OCI-LY7 (cell line): Measurements from ENCODE around the gene TUBGCP6. TPM values are rescaled to one million over a fixed set of nuclear protein-coding genes. Genes with fewer than 3 reads are reported as not detected.

ENCODE experiments used
- BruUV-seq: library from RNA; stranded (reverse); fragments of 400-500 nt; replicated peaks from 2 replicates; lab custom pipeline; 2021; lab: Mats Ljungman, UMichigan
- CTCF ChIA-PET: fragments of 300-600 bp; sonication (Branson Sonifier 250); formaldehyde crosslinking; loops from one replicate; lab custom pipeline; 2022; ENCODE audit warnings: antibody characterized with exemption; ENCODE audit not compliant: unreplicated experiment; lab: Charles Lee
- POLR2A ChIA-PET: fragments of 300-600 bp; sonication (Branson Sonifier 250); formaldehyde crosslinking; loops from one replicate; lab custom pipeline; 2022; ENCODE audit warnings: antibody characterized with exemption; lab: Charles Lee
- DNase-seq: peaks from one replicate; pipeline ENCODE4 v3.0.0-alpha.2; 2015; ENCODE audit warnings: low spot score
- H2AFZ ChIP-seq: fragments of 200-600 bp; sonication (generic), shearing (Covaris generic); 2 replicates; pipeline ENCODE4 v1.6.1; 2014; ENCODE audit warnings: mild to moderate bottlenecking, antibody characterized with exemption, low read length, moderate library complexity
- H3K27ac ChIP-seq: fragments of 200-600 bp; sonication (generic); 2 replicates; pipeline ENCODE4 v1.5.1; 2014; ENCODE audit warnings: mixed run types, low read depth, mild to moderate bottlenecking, moderate library complexity, low read length, inconsistent platforms; ENCODE audit not compliant: poor library complexity, severe bottlenecking
- H3K36me3 ChIP-seq: fragments of 200-600 bp; sonication (generic); 2 replicates; pipeline ENCODE4 v1.6.1; 2014; ENCODE audit warnings: mild to moderate bottlenecking, antibody characterized with exemption, low read length, moderate library complexity, mixed read lengths; ENCODE audit not compliant: insufficient read depth
- H3K4me1 ChIP-seq: fragments of 200-600 bp; sonication (generic); 2 replicates; pipeline ENCODE4 v1.5.1; 2014; ENCODE audit warnings: mild to moderate bottlenecking, low read length; ENCODE audit not compliant: insufficient read depth, poor library complexity, severe bottlenecking
- H3K4me2 ChIP-seq: fragments of 200-600 bp; sonication (generic); 2 replicates; pipeline ENCODE4 v1.6.1; 2014; ENCODE audit warnings: mild to moderate bottlenecking, low read length
- H3K4me3 ChIP-seq: fragments of 200-600 bp; sonication (generic); 2 replicates; pipeline ENCODE4 v1.5.1; 2014; ENCODE audit warnings: mild to moderate bottlenecking, low read depth, low read length; ENCODE audit not compliant: poor library complexity, severe bottlenecking
- H3K79me2 ChIP-seq: fragments of 200-600 bp; sonication (generic); 2 replicates; pipeline ENCODE4 v1.6.1; 2016; ENCODE audit warnings: low read depth, mild to moderate bottlenecking, low read length, moderate library complexity, mixed read lengths; ENCODE audit not compliant: insufficient read depth
- H3K9me2 ChIP-seq: fragments of 200-600 bp; sonication (generic); 2 replicates; pipeline ENCODE4 v1.6.1; 2016; ENCODE audit warnings: mild to moderate bottlenecking, low read length, mixed read lengths; ENCODE audit not compliant: insufficient read depth
- H3K9me3 ChIP-seq: fragments of 200-600 bp; sonication (generic); 2 replicates; pipeline ENCODE4 v1.6.1; 2014; ENCODE audit warnings: mild to moderate bottlenecking, mixed run types, low read length, mixed read lengths
- H4K20me1 ChIP-seq: fragments of 200-600 bp; sonication (generic); 2 replicates; pipeline ENCODE4 v1.6.1; 2014; ENCODE audit warnings: mild to moderate bottlenecking, antibody characterized with exemption, low read length, moderate library complexity, mixed read lengths; ENCODE audit not compliant: insufficient read depth
- CTCF ChIP-seq: fragments of 200-600 bp; sonication (generic); conservative IDR thresholded peaks from 2 replicates; pipeline ENCODE4 v1.5.1; 2014; ENCODE audit warnings: mild to moderate bottlenecking, antibody characterized with exemption, low read length, moderate library complexity, mixed read lengths
- EZH2phosphoT487 ChIP-seq: fragments of 200-600 bp; sonication (generic); IDR thresholded peaks from 2 replicates; pipeline ENCODE4 v1.6.1; 2018; ENCODE audit warnings: low read depth, borderline replicate concordance, mild to moderate bottlenecking, mixed run types, antibody characterized with exemption, low read length, moderate library complexity, mixed read lengths
- intact Hi-C: fragments of 100-400 bp; cut with micrococcal nuclease; formaldehyde crosslinking; loops from one replicate; pipeline ENCODE4 v1.10.0; 2022; ENCODE audit not compliant: unreplicated experiment
- total RNA-seq, 2 experiments: library from RNA; depleted of rRNA in 1 of 2; stranded (reverse); fragments of >200 nt in 1 of 2; shearing (Covaris generic) in 1 of 2; gene quantifications; 2 replicates each; pipeline ENCODE4 v1.2.3, GENCODE V29; 2014 to 2022

TUBGCP6 gene
- total RNA-seq, 2 experiments from 2014 or later, result 57.7 to 63.2 TPM

- no TSS peak for BruUV-seq
- Histone ChIP-seq H3K79me2 (peaks cover 63% of the 10 kb centered on the region), H2AFZ (no peak overlapping the region), H3K36me3 (peaks cover 43% of the 10 kb centered on the region), H4K20me1 (no peaks in the 10 kb centered on the region), H3K4me1 (peaks cover 25% of the 10 kb centered on the region), H3K9me2 (no peaks in the 10 kb centered on the region), H3K9me3 (no peaks in the 10 kb centered on the region), H3K4me2 (peak overlapping the region; percentile 95), H3K27ac (peak overlapping the region; percentile 37), H3K4me3 (peak overlapping the region; percentile 81)
- intact Hi-C loops, result loop anchor here (5.0 to 10.0 kb wide), 3 partner anchors 232 to 285 kb away; partner anchors contain the start of genes LMF2, NCAPH2, SBF1 and SCO2
- TF ChIP-seq EZH2phosphoT487, result no peak
- no peak for TF ChIP-seq CTCF
- POLR2A ChIA-PET, result interaction anchor here (0.8 kb wide), 1 partner anchor 283 kb away, joined by 3 read pairs; no protein-coding TSS in a partner anchor
- no peak for DNase-seq
- CTCF ChIA-PET, result no interaction called here
These were observed 2.3 kb downstream of the TUBGCP6 start for GRCh38 chr22:50242406-50242949.

DNA sequence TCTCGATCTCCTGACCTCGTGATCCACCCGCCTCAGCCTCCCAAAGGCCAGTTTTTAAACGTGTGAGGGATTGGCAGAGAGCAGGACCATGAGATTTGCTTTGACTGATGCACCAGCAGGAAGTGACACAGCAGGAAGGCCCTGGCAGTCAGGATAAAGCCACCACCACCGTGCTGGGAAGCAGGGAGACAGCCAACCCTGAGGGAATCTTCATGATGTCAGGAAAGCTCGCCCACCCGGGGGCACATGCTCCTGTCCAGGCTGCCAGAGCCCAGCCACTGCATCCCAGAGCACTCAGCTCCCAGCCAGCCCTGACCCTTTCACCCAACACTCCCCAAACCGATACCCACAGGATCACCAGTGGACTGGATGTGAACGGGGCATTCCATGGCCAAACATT lies 6.1 kb downstream of the TUBGCP6 start:
- Histone ChIP-seq H3K79me2 (peaks cover 61% of the 10 kb centered on the region), H4K20me1 (no peaks in the 10 kb centered on the region), H3K36me3 (peaks cover 40% of the 10 kb centered on the region), H3K4me3 (no peak overlapping the region), H3K27ac (no peak overlapping the region), H3K9me2 (no peaks in the 10 kb centered on the region), H2AFZ (no peak overlapping the region), H3K4me1 (peaks cover 10% of the 10 kb centered on the region), H3K9me3 (no peaks in the 10 kb centered on the region; the same call in 1 of the 2 replicates), H3K4me2 (no peak overlapping the region)
- intact Hi-C loops, result no loop called here
- no peak for DNase-seq
- no peak for TF ChIP-seq EZH2phosphoT487
- TF ChIP-seq CTCF, result no peak
- BruUV-seq, result no TSS peak
- ChIA-PET POLR2A (no interaction called here), CTCF (no interaction called here)

GRCh38 chr22:50236731-50237409 lies 8.0 kb downstream of the TUBGCP6 start:
- H3K4me3 ChIP-seq, result no peak overlapping the region
- H3K9me3 ChIP-seq, result no peaks in the 10 kb centered on the region; the same call in 1 of the 2 replicates
- no peak overlapping the region for H3K27ac ChIP-seq
- DNase-seq, result peak; percentile 51
- no peaks in the 10 kb centered on the region for H4K20me1 ChIP-seq
- no peaks in the 10 kb centered on the region for H3K9me2 ChIP-seq
- BruUV-seq, result no TSS peak
- POLR2A ChIA-PET, result no interaction called here
- TF ChIP-seq CTCF (peak; percentile 76), EZH2phosphoT487 (no peak)
- H3K79me2 ChIP-seq, result peaks cover 42% of the 10 kb centered on the region
- intact Hi-C loops, result loop anchor here (1.0 kb wide), 1 partner anchor 88 kb away; no protein-coding TSS in a partner anchor
- no peak overlapping the region for H3K4me2 ChIP-seq
- no peak overlapping the region for H2AFZ ChIP-seq
- CTCF ChIA-PET, result no interaction called here
- H3K36me3 ChIP-seq, result peaks cover 54% of the 10 kb centered on the region
- H3K4me1 ChIP-seq, result peaks cover 8% of the 10 kb centered on the region
